Measurements from ENCODE around the gene ZNF217.
"Not testable (repeated sequence)": the region's sequence is repeated elsewhere in the genome, so short reads cannot be mapped to it uniquely, and the experiment has no call there.

Gene ZNF217

DNA sequence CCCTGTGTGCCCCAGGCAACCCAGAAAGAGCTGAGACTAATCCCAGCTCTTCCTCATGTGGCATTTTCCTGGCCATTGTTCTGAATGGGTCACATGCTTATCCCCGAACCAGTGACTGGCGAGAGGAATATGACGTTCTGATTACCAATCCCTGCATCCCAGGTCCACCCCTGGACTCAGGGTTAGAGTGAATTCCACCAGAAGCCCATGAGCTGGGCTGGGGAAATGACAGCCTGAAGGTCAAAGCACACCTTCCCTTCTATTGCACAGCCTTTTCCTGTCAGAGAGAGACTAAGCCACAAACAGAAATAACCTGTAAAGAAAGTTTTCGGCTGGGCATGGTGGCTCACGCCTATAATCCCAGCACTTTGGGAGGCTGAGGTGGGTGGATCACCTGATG is 70.9 kb downstream of the ZNF217 start:
- DNase-seq: no peak

DNA sequence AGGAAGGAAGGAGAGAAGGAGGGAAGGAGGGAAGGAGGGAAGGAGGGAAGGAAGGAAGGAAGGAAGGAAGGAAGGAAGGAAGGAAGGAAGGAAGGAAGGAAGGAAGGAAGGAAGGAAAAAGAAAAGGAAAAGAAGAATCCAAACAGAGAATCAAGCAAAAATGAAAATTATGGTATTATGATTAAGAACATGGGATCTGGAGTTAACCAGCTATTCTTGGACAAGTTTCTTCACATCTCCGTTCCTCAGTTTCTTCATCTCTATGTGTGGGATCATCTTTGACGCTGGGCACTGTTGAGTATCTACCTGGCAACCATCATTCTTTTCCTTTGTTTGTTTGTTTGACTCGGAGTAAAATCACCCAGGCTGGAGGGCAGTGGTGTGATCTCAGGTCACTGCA is 71.6 kb downstream of the ZNF217 start:
- DNase-seq: no peak

DNA sequence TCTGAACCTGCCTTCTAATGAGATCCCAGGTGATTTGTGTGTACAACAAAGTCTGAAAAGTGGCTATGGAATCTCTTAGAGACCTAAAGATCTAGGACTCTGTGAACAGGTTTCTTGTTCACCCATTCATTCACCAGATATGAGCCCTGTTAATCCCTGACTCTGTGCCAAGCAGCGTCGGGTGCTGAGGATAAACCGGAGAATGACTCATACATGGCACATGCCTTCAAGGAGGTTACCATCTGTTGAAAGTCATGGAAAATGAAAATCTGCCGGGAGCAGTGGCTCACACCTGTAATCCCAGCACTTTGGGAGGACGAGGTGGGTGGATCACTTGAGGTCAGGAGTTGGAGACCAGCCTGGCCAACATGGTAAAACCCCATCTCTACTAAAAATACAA is 72.2 kb downstream of the ZNF217 start:
- not testable (repeated sequence) for DNase-seq

DNA sequence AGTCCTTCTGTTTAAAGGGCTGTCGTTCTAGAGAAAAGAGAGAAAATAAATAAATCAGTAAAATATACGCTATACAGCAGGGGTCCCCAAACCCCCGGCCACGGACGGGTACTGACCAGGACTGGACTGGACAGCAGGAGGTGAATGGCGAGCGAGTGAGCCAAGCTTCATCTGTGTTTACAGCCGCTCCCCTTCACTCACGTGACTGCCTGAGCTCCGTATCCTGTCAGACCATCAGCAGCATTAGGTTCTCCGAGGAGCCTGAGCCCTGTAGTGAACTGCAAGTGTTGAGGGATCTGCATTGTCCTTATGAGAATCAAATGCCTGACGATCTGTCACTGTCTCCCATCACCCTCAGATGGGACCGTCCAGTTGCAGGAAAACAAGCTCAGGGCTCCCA is 76.5 kb downstream of the ZNF217 start:
- DNase-seq: no peak
